GM12878 (cell line): ENCODE data around the gene LYRM2. TPM values are rescaled to one million over a fixed set of nuclear protein-coding genes. Genes with fewer than 3 reads are reported as not detected.

Experiments
- ATAC-seq: fragments of 200-7000 bp; cut with Tn5 transposase; 3 replicates; pipeline ENCODE4 v1.9.1; 2020; ENCODE audit warnings: mild to moderate bottlenecking, moderate library complexity
- BruUV-seq: library from RNA; stranded (reverse); fragments of 400-500 nt; replicated peaks from 2 replicates; lab custom pipeline; 2021; lab: Mats Ljungman, UMichigan
- CTCF ChIA-PET: fragments of 300-600 bp; sonication (Branson Sonifier 250); formaldehyde crosslinking; extraction: SDS; loops from one replicate; lab custom pipeline; 2021; ENCODE audit warnings: inconsistent platforms; lab: Yijun Ruan, JAX
- POLR2A ChIA-PET: fragments of 350-600 bp; formaldehyde crosslinking; extraction: SDS; loops from one replicate; lab custom pipeline; 2021; ENCODE audit warnings: inconsistent platforms; lab: Charles Lee
- RAD21 ChIA-PET: fragments of 300-600 bp; sonication (Branson Sonifier 250); formaldehyde crosslinking; loops from one replicate; lab custom pipeline; 2023; ENCODE audit warnings: antibody characterized with exemption; ENCODE audit not compliant: unreplicated experiment; lab: Charles Lee
- SMC1A ChIA-PET: fragments of 300-600 bp; sonication (Branson Sonifier 250); formaldehyde crosslinking; loops from one replicate; lab custom pipeline; 2023; ENCODE audit not compliant: unreplicated experiment, uncharacterized antibody; lab: Charles Lee
- DNase-seq: peaks from one replicate; pipeline ENCODE4 v3.0.0-alpha.2; 2011; ENCODE audit warnings: low read depth, low spot score
- FAIRE-seq: peaks from 3 replicates; lab custom pipeline; 2011; peaks lifted over from hg19 to GRCh38; lab: Jason Lieb, UNC
- H2AFZ ChIP-seq: 2 replicates; pipeline ENCODE4 v1.6.0; 2011; ENCODE audit warnings: low read depth, low read length, control low read depth; ENCODE audit not compliant: control insufficient read depth
- H3K27ac ChIP-seq: 2 replicates; pipeline ENCODE4 v1.5.1; 2011; ENCODE audit warnings: control low read depth; ENCODE audit not compliant: control insufficient read depth, insufficient read depth
- H3K27me3 ChIP-seq, 2 experiments: replicated peaks in 1 of 2; 2 replicates each; pipeline versions ENCODE4 v1.6.0 to v1.6.1; 2011; ENCODE audit warnings: low read length in 1 of 2; ENCODE audit not compliant: control insufficient read depth in 2 of 2, insufficient read depth in 2 of 2
- H3K36me3 ChIP-seq, 2 experiments: 2 replicates each; pipeline ENCODE4 v1.5.1; 2011; ENCODE audit warnings: low read length in 1 of 2; ENCODE audit not compliant: control insufficient read depth in 2 of 2, insufficient read depth in 2 of 2
- H3K4me1 ChIP-seq: 2 replicates; pipeline ENCODE4 v1.6.1; 2011; ENCODE audit warnings: mild to moderate bottlenecking, low read length, moderate library complexity, mixed read lengths; ENCODE audit not compliant: control insufficient read depth, insufficient read depth
- H3K4me2 ChIP-seq: 2 replicates; pipeline ENCODE4 v1.6.0; 2011; ENCODE audit warnings: control low read depth; ENCODE audit not compliant: control insufficient read depth, insufficient read depth
- H3K4me3 ChIP-seq: fragments of 200-600 bp; sonication (generic); 2 replicates; pipeline ENCODE4 v1.5.1; 2016
- H3K79me2 ChIP-seq: 2 replicates; pipeline ENCODE4 v1.6.0; 2011; ENCODE audit warnings: low read length; ENCODE audit not compliant: control insufficient read depth, insufficient read depth
- H3K9ac ChIP-seq: 2 replicates; pipeline ENCODE4 v1.8.0; 2011; ENCODE audit warnings: low read length, control low read depth, mixed read lengths; ENCODE audit not compliant: control insufficient read depth, insufficient read depth
- H3K9me3 ChIP-seq: replicated peaks from 3 replicates; pipeline ENCODE4 v1.5.1; 2011; ENCODE audit warnings: mild to moderate bottlenecking, low read length; ENCODE audit not compliant: control insufficient read depth, insufficient read depth
- H4K20me1 ChIP-seq: 2 replicates; pipeline ENCODE4 v1.6.0; 2011; ENCODE audit not compliant: control insufficient read depth, insufficient read depth
- BCL11A ChIP-seq: IDR thresholded peaks from 2 replicates; pipeline ENCODE4 v1.6.1; 2011; ENCODE audit warnings: low read depth, low read length
- DPF2 ChIP-seq: fragments of 450-650 bp; IDR thresholded peaks from 2 replicates; pipeline ENCODE4 v1.6.1; 2017; ENCODE audit warnings: mild to moderate bottlenecking
- FOS ChIP-seq: IDR thresholded peaks from 3 replicates; pipeline ENCODE4 v1.6.1; 2011; ENCODE audit warnings: borderline replicate concordance; ENCODE audit not compliant: insufficient read length; ENCODE audit errors: extremely low read depth
- NRF1 ChIP-seq: conservative IDR thresholded peaks from 2 replicates; pipeline ENCODE4 v1.6.1; 2011; ENCODE audit warnings: mild to moderate bottlenecking, low read depth, low read length, improper control_type of control experiment
- PBX3 ChIP-seq: IDR thresholded peaks from 2 replicates; pipeline ENCODE4 v1.6.1; 2011; ENCODE audit warnings: mild to moderate bottlenecking, low read depth, low read length, moderate library complexity; ENCODE audit not compliant: insufficient replicate concordance
- RELA ChIP-seq: fragments of 450-650 bp; IDR thresholded peaks from 2 replicates; pipeline ENCODE4 v1.8.0; 2014; ENCODE audit warnings: borderline replicate concordance; ENCODE audit not compliant: partially characterized antibody
- SMC3 ChIP-seq: IDR thresholded peaks from 2 replicates; pipeline ENCODE4 v1.6.1; 2011; ENCODE audit warnings: low read length, improper control_type of control experiment, borderline replicate concordance
- WGBS: methylation state at CpG from one replicate; pipeline ENCODE4 v1.1.6; 2016; ENCODE audit warnings: low lambda C conversion rate; ENCODE audit not compliant: insufficient replicate concordance, insufficient coverage; ENCODE audit errors: missing lambda C conversion rate; 5-methylcytosine and 5-hydroxymethylcytosine counted together
- in situ Hi-C: fragments of 300-500 bp; cut with MboI; formaldehyde crosslinking; loops from 9 replicates; pipeline ENCODE4 v1.14.3; 2018; ENCODE audit warnings: mixed read lengths
- intact Hi-C: fragments of 100-400 bp; cut with micrococcal nuclease; formaldehyde crosslinking; loops from one replicate; pipeline ENCODE4 v1.14.2; 2022; ENCODE audit not compliant: unreplicated experiment
- polyA plus RNA-seq, 11 experiments: library from polyadenylated mRNA; depleted of rRNA in 4 of 11; unstranded in 6 of 11; stranded (reverse) in 5 of 11; fragments of >200 nt; fragmentation: Nextera tagmentation in 4 of 11; fragmentation: Illumina TruSeq in 1 of 11; extraction: Ambion mirVana in 4 of 11; extraction: Trizol in 1 of 11; gene quantifications; 1 replicate in 1 of 11; 2 replicates in 10 of 11; pipeline versions ENCODE4 v1.2.1 to v1.2.3, GENCODE V29; 2011 to 2016; ENCODE audit warnings: inconsistent platforms in 2 of 11, missing spikeins in 2 of 11, low read depth in 1 of 11
- total RNA-seq, 4 experiments: library from RNA; depleted of rRNA in 3 of 4; stranded (reverse); fragments of >200 nt in 3 of 4; fragmentation: Illumina TruSeq in 1 of 4; extraction: Trizol in 1 of 4; gene quantifications; 2 replicates each; pipeline versions ENCODE4 v1.2.1 to v1.2.3, GENCODE V29; 2013 to 2021

Gene LYRM2
- total and polyA plus RNA-seq, 10 of the 15 experiments (the other 5 are each of a cell fraction or from before 2014, with no cell fraction given), result 17.2 to 75.0 (median 30.9) TPM

- in situ Hi-C loops, result no loop called here
- ATAC-seq, result no peak
- ChIA-PET SMC1A (interaction anchor here (0.7 to 0.9 kb wide), 3 partner anchors 9 to 126 kb away, joined by 3 read pairs; no protein-coding TSS in a partner anchor), CTCF (interaction anchor here (0.9 kb wide), 1 partner anchor 544 kb away, joined by 3 read pairs; no protein-coding TSS in a partner anchor), RAD21 (no interaction called here), POLR2A (no interaction called here)
- no peak overlapping the region for H3K9ac ChIP-seq
- no peak overlapping the region for H3K4me3 ChIP-seq
- H3K36me3 ChIP-seq, result peaks cover 0 to 22% of the 10 kb centered on the region in 2 experiments
- intact Hi-C loops, result no loop called here
- no peak overlapping the region for H3K4me2 ChIP-seq
- no peaks in the 10 kb centered on the region; the same call in 1 of the 2 replicates for H4K20me1 ChIP-seq
- TF ChIP-seq PBX3, result no peak
- TF ChIP-seq FOS, result no peak
- H2AFZ ChIP-seq, result no peak overlapping the region
- H3K9me3 ChIP-seq, result no peaks in the 10 kb centered on the region
- no peaks in the 10 kb centered on the region for H3K27me3 ChIP-seq
- DNase-seq, result no peak
- no peaks in the 10 kb centered on the region for H3K79me2 ChIP-seq
- WGBS, result 98% methylated on average over 5 of the region's 5 CpGs
- no peak overlapping the region for H3K27ac ChIP-seq
- FAIRE-seq, result peak; percentile 86
- H3K4me1 ChIP-seq, result no peaks in the 10 kb centered on the region
- BruUV-seq, result no TSS peak
Observed at GRCh38 chr6:89667872-89668556, 29.5 kb upstream of the LYRM2 start.

GRCh38 chr6:89662659-89663223 lies 24.2 kb upstream of the LYRM2 start:
- BruUV-seq, result no TSS peak
- WGBS, result 97% methylated on average over 4 of the region's 4 CpGs
- DNase-seq (no peak), FAIRE-seq (peak; percentile 35), ATAC-seq (no peak)
- ChIA-PET POLR2A (interaction anchor here (0.6 kb wide), 1 partner anchor 12 kb away, joined by 3 read pairs; no protein-coding TSS in a partner anchor), SMC1A (no interaction called here), CTCF (no interaction called here), RAD21 (no interaction called here)
- H3K9ac ChIP-seq, result no peak overlapping the region
- H4K20me1 ChIP-seq, result no peaks in the 10 kb centered on the region; the same call in 1 of the 2 replicates
- intact Hi-C loops (no loop called here), in situ Hi-C loops (no loop called here)
- no peak overlapping the region for H3K4me3 ChIP-seq
- H3K9me3 ChIP-seq, result no peaks in the 10 kb centered on the region
- H3K4me1 ChIP-seq, result no peaks in the 10 kb centered on the region
- TF ChIP-seq DPF2 (no peak), SMC3 (no peak), FOS (no peak), BCL11A (no peak), RELA (no peak), NRF1 (no peak)
- no peak overlapping the region for H3K27ac ChIP-seq
- H3K27me3 ChIP-seq, result no peaks in the 10 kb centered on the region
- no peak overlapping the region for H2AFZ ChIP-seq
- no peak overlapping the region for H3K4me2 ChIP-seq
- H3K36me3 ChIP-seq, result peaks cover 11 to 31% of the 10 kb centered on the region in 2 experiments
- no peaks in the 10 kb centered on the region for H3K79me2 ChIP-seq
